ENCODE measurements around the gene TTC6. TPM values are rescaled to one million over a fixed set of nuclear protein-coding genes. Genes with fewer than 3 reads are reported as not detected.

TTC6 gene, protein sequence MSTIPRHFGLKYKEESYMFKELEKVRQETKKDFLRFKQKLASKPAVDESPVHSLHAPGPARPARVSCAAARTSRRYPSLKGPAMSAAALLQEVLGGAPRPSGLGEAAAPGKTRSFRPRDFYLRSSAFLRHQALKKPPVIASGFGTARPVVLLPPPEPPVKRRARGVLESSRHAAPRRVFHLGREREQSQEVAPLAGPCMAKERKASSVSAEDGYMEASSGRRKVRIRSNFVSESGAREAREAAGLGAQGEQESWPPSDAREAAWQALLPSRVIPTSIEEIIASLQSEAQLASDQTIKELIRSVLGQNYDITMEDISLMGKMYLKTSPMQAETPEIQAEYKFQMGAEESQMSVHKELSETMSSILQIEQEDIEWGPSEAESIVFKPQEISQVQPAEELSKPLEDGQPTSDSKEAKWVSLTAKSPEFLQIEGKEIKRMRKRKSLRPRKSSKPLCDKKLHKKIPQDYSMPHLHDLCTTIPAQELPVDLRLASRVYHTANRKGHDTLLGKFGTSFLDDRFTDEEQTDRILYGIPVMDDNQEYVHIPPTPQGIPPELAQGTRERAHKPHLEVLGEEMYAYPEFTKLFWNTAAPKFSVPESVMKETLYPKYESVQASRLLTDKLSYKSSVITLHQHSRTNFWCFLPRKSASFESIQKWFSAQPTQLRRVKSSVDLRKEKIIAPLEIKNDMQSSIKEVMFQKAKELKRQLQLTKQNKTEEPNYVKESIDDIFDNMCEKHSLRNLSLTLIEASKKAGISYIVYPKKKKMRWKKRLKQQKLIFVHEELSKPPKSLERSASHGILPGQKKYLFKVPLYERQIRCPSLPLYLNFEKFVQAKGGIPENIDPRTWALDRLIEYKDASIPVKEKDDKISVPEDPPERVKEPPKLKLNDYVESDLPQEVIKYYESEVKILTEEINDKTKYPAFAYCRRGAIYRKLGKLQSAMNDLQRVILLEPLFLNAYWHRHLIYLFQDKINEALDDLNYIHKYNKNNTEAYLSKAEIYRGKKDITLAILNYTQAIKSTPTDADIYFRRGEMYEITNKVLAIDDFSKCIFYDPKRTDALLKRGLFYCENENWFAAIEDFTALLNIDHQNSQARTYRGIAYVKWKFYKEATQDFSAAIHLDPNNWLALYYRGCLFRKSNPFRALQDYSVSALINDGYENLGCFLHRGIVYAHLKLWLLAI (N-terminal part only)
- total RNA-seq = not detected in 2 replicates

DNA sequence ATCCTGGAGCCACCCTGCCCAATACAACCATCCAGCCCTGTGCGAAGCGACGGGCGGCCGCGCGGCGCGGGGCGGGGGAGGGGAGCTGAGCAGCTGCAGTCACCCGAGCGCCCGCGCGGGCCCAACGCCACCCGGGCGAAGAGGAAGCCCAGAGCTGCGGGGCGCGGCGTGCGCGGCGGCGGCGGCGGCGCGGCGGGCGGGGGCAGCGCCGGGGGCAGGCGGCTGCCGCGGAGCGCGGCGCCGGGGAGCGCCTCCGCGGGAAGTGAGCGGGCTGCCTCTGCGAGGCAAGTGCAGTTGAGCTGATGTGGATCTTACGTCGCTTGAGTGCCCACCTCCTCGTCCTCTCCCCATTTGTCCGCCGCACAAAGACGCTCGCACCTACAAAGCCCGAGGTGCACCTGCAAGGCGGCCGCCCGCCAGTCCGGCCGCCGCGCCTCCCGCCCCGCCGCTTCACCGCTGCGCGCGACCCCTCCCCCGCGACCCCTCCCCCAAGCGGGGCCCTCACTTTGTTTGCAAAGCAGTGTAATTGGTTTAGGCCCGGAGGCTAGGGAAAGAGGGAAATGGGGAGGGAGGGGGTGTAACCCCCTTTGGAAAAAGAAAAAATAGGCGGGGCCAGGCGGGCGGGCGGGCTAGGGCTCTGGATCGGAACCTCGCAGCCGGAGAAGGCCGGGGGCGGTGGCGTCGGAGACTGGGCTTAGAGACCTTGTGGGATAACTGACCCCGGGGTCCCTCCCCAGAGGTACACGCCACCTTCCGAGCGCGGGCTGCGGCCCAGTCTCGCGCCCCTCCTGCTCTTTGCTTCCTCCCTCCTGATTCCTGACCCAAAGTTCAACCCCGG is at the start of gene TTC6, which contains the start of gene FOXA1:
TTC6 (plus strand) TSS at position 659 of the 838 bp plus-strand sequence. CDS start 26,436 bp downstream, outside the sequence.
FOXA1 (minus strand) TSS at position 279 of the 838 bp plus-strand sequence; CDS start at position 2, 277 bp downstream.
- POLR2A ChIA-PET = no interaction called here

DNA sequence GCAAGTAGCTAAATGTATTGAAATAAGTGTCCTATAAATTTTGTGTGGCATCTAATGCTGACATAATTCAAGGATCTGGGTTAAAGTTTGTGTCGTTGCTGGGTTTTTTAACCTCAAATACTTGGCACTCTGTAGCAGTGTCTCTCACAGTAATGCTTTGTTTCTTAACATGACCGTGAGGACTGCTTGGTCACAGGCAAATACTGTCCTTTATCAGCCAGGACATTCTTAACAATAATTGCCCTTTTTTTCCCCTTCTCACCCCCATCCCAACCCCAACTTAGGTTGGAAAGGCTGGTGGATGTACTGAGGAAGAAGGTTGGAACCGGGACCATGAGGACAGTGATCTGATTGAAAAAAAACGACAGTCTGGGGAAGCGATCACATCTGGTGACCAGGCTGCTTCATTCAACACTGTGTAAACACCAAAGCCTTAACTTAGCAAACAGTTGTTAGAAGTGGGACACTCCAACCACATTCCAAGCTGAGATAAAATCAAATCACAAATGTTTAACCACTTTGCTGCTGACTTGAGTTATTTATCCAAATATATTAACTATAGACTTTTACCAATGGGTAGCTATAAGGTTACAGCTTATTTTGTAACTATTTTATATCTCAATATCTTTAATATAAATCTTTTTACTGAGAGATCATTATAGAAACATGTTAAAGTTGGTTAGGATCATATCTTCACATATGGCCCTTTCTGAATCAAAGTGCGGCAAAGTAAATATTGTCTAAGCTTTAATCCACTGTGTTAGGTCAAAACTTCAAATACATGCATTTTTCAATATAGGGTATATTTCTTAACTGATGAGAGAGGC is 48.6 kb upstream of the TTC6 start:
- intact Hi-C loops (cut with micrococcal nuclease) = no loop called here

More for the DNA sequence above, at the start of gene TTC6, which contains the start of gene FOXA1:
- H3K36me3 Mint-ChIP-seq (ENCODE audit: low read depth) = no peaks in the 10 kb centered on the region
- no peak for ATAC-seq (ENCODE audit: low read depth)
- no peak for DNase-seq
- peak within 1 kb of the TSS; percentile 63 for H3K4me3 Mint-ChIP-seq
- no peaks in the 10 kb centered on the region for H3K9me3 Mint-ChIP-seq
- CTCF ChIA-PET = no interaction called here
- intact Hi-C loops (cut with micrococcal nuclease) = loop anchor here (5.0 kb wide), 1 partner anchor 938 kb away; no protein-coding TSS in a partner anchor
- TF ChIP-seq, protein P1, sequence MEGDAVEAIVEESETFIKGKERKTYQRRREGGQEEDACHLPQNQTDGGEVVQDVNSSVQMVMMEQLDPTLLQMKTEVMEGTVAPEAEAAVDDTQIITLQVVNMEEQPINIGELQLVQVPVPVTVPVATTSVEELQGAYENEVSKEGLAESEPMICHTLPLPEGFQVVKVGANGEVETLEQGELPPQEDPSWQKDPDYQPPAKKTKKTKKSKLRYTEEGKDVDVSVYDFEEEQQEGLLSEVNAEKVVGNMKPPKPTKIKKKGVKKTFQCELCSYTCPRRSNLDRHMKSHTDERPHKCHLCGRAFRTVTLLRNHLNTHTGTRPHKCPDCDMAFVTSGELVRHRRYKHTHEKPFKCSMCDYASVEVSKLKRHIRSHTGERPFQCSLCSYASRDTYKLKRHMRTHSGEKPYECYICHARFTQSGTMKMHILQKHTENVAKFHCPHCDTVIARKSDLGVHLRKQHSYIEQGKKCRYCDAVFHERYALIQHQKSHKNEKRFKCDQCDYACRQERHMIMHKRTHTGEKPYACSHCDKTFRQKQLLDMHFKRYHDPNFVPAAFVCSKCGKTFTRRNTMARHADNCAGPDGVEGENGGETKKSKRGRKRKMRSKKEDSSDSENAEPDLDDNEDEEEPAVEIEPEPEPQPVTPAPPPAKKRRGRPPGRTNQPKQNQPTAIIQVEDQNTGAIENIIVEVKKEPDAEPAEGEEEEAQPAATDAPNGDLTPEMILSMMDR (IDR thresholded peaks at IDR 0.05) = no peak
- peak within 1 kb of the TSS; percentile 71 for H3K27ac Mint-ChIP-seq
- H3K27me3 Mint-ChIP-seq = peaks cover 60% of the 10 kb centered on the region
- peaks cover 21% of the 10 kb centered on the region for H3K4me1 Mint-ChIP-seq

GRCh38 chr14:37550511-37550910 is 44.9 kb upstream of the TTC6 start:
- peaks cover 7% of the 10 kb centered on the region for H3K9me3 Mint-ChIP-seq
- H3K36me3 Mint-ChIP-seq (ENCODE audit: low read depth) = no peaks in the 10 kb centered on the region
- TF ChIP-seq, protein P1 (IDR thresholded peaks at IDR 0.05) = no peak
- ATAC-seq (ENCODE audit: low read depth) (no peak), DNase-seq (no peak)
- H3K4me3 Mint-ChIP-seq = no peak overlapping the region
- H3K27ac Mint-ChIP-seq = no peak overlapping the region
- H3K27me3 Mint-ChIP-seq = no peaks in the 10 kb centered on the region
- ChIA-PET POLR2A (no interaction called here), CTCF (no interaction called here)
- intact Hi-C loops (cut with micrococcal nuclease) = no loop called here
- H3K4me1 Mint-ChIP-seq = no peaks in the 10 kb centered on the region

More for the DNA sequence above, 48.6 kb upstream of the TTC6 start:
- H3K4me3 Mint-ChIP-seq = no peak overlapping the region
- H3K27me3 Mint-ChIP-seq = no peaks in the 10 kb centered on the region
- H3K27ac Mint-ChIP-seq = no peak overlapping the region
- POLR2A ChIA-PET = no interaction called here
- H3K4me1 Mint-ChIP-seq = no peaks in the 10 kb centered on the region
- DNase-seq (no peak), ATAC-seq (ENCODE audit: low read depth) (no peak)
- no peaks in the 10 kb centered on the region for H3K9me3 Mint-ChIP-seq
- TF ChIP-seq, protein P1 (IDR thresholded peaks at IDR 0.05) = no peak
- CTCF ChIA-PET = no interaction called here
- no peaks in the 10 kb centered on the region for H3K36me3 Mint-ChIP-seq (ENCODE audit: low read depth)

DNA sequence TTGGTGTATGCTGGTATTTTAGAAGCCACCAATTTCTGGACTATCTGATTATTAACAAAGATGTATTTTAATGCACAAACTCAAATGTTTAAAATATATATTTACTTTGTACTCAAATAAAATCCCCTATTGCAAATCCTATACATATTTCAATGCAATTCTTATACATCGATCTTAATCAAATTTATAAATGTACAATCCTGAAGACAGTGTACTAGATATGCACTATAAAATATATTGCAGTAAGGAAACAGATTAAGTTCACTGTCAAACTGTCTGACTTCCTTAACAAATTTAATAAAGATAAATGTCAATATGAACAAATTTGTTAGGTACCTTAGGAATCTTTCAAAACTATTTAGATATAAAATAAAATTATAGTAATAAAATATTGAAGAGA is 44.3 kb upstream of the TTC6 start:
- TF ChIP-seq, protein P1 (IDR thresholded peaks at IDR 0.05) = no peak
- no peak for ATAC-seq (ENCODE audit: low read depth)
- ChIA-PET POLR2A (no interaction called here), CTCF (no interaction called here)
- Mint-ChIP-seq H3K4me1 (no peaks in the 10 kb centered on the region), H3K27ac (no peak overlapping the region), H3K36me3 (ENCODE audit: low read depth) (no peaks in the 10 kb centered on the region), H3K9me3 (peaks cover 7% of the 10 kb centered on the region), H3K4me3 (no peak overlapping the region), H3K27me3 (no peaks in the 10 kb centered on the region)
- no peak for DNase-seq
- intact Hi-C loops (cut with micrococcal nuclease) = no loop called here
